Activated naive CD8-positive, alpha-beta T cell treated with anti-CD3 and anti-CD28 coated beads, Interleukin-2, amount 50 U/mL, for 16 hours (primary cell): ENCODE data around the gene VAV2.

Experiments
- DNase-seq: peaks from one replicate; pipeline ENCODE4 v3.0.0-alpha.2; 2020; ENCODE audit warnings: low read depth, low spot score

Gene VAV2

DNA sequence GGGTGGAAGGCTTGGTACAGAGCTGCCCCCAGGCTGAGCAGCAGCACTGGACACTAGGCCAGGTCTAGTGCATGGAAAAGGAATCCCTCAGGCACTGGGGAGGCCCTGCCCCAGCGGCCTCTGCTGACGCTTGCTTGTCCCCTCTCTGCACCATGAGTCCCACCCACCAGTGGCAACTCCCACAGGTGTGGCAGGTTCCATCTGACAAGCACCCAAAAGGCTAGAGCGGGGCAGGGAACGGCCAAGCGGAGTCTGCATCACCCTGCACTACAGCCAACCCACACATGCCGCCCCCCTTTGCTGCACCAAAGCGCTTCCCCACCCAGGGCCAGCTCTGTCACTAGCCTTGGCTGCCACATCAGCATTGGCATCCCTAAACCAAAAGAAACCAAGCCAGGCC is 138.8 kb downstream of the VAV2 start:
- DNase-seq = no peak

DNA sequence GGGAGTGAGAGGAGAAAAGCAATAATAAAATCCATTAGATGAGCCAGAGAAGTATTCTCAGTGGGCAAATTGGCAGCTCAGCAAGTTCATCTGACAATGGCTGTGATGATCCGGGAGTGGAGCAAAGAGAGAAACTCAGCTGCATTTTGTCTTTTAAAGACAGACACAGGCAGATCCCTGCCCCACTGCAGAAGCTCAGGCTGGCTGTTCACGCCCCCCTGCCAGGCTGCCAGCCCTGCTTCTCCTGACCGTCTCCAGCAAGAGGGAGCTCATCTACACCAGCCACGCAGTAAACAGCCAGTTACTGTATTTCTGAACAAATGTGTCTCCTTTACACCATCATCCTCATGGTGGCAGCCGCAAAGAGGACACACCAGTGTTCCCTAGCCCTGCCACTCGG is 139.7 kb downstream of the VAV2 start:
- no peak for DNase-seq

DNA sequence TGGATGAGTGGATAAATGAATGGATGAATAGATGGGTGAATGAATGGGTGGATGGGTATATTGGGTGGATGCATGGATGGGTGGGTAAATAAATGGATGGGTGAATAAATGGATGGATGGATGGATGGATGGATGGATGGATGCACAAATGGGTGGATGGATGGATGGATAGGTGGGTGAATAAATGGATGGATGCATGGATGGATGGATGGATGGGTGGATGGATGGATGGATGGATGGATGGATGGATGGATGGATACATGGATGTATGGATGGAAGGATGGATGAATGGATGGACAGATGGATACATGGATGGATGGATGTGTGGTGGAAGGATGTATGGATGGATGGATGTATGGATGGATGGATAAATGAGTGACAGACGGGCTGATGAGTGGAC is 140.4 kb downstream of the VAV2 start:
- DNase-seq = no peak

DNA sequence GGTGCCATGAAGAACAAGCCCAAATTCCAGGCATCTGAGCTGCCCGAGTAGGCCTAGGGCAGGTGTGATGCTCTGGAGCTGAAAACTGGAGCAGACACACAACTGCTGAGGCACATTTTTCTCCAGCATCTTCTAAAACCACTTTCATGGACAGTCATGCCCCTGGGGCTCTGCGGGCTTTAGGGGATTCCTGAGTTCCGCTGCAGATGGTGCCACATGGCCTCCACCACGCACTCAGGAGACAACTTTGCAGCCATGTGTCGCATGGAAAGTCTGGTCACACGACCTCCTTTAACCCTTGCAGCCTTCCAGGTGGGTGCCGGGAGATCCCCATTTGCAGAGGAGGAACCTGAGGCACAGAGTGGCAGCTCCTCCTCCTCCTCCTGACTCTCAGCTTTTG is 141.2 kb downstream of the VAV2 start:
- no peak for DNase-seq

DNA sequence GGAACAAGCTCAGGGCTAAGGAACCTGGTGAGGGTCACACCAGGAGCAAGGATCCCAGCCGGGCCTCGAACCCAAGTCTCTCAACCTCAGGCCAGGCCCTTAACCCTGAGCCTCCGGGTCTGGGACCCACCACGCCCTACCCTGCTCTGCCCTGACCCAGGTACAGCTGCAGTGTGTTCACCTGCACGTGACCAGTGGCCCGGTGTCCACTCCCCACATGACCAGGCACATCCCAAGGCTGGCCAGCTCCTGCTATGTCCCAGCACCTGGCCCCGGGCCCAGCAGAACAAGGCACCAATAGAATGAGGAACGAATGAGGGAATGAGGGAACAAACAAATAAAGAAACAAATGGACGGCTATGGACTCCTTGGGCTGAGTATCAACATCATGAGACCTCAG is 142.0 kb downstream of the VAV2 start:
- DNase-seq = no peak

DNA sequence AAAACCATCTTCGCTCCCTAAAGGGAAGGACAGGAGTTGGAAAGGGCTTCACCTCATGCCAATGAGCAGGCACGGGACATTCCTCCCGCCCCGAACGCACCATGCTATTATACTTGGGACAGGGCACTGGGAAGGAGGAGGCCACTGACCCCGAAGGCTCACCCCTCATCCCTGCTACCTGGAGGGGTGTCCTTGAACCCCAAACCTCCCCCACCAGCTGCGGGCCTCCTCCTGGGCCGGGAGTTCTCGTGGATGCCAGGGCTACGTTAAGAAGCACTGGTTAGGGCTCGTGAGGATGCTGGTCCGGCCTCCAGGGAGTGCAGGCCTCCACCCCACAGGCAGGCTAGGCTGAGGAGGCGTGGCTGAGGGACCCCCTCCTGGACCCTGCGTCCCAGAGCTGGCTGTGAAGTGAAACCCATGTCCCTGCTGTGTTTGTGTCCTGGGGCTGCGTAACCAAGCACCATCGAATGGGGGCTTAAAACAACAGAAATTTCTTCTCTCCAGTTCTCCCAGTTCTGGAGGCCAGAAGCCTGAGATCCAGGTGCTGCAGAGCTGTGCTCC is 142.9 kb downstream of the VAV2 start:
- DNase-seq = no peak

DNA sequence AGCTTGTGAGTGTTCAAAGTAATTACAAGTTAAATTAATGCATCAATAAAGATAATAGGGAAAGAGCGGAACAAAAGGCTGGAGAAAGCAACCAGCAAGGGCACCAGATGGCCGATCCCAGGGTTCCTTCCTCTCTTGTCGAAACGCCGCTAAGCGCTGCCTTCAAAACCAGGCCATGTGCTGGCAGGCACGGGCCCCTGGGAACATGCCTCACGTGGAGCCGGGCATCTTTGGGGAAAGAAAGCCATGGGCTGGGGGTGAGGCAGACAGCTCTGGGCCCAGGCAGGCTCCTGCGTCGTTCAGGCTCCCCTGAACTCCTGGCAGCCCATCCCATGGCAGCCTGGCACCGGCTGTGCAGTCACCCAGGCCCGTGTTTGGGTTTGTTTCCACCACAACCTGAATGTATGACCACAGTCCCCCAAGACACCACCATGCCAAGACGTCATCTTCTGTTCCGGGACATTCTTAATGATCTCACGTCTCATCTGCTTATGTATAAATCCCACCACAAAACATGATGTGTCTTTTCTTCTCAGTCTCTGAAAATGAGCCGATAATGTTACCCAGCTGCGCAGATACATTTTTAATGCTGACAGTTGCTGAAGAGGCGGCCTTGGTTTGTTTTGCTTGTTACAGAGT is 143.5 kb downstream of the VAV2 start:
- DNase-seq = no peak

DNA sequence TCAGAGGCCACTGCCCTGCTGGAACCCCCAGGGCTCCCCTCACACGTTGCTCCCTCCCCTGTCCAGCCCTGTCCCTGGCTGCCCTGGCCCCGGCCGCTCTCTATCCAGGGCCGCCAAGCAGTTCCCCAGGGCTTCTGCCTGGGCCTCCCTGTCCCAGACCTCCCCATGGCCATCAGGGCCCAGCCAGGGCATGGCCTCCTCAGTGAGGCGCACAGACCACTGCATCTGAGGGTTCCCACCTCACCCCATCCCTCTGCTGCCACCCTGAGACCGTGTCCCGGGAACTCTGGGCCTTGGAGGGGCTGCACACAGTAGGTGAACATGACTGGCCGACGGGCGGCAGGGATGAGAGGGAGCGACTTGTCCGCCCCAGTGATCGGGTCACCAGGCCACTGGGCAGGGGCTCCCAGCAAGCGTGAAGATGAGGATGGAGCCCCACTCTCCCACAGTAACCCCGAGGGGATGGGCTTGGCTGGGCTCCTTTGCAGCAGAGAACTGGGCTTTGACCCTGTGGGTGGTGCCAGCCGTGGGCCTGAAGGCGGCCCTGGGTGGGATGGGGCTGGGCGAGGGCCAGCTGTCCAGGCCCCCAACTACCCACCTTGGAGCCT is 145.5 kb downstream of the VAV2 start:
- DNase-seq = no peak

DNA sequence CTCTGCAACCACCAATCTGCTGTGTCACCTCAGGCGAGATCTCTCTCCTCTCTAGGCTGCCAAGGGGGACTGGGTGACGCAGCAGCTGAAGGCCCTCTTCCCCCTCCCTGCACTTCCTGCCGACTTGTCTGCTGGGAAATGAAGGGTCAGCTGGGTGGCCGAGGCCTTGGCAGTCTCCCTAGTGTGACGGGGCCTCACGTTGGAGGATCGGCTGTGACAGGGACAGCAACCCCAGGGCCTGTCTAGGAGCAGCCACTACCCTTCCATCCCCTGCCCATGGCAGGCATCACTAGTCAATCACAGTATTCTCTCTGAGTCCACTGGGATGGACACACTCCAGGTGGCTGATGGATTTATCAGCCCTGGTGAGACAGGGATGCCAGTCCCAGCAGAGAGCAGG is 146.7 kb downstream of the VAV2 start:
- no peak for DNase-seq

DNA sequence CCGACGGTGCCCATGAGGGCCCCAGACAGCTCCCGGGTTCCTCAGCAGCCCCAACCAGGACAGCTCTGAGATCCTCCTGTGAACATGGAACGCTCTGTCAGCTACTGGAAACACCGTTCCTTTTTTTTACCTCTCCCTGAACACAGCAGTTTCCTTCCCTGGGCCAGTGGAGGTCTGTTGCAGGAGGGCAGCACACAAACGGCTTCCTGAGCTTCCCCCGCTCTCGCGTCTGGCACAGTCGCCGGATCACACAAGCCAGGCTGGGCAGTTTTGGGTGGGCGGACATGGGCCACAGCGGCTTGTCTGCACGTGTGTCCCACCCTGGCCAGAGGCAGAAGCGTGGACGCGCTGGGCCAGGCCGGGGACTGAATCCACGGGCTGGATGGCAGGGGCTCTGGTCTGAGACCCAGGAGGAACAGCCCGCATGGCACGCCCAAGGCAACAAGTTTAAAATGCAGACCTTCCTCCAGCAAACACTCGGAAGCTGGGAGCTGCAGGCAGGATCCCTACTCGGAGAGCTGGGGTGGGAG is 147.2 kb downstream of the VAV2 start:
- no peak for DNase-seq

DNA sequence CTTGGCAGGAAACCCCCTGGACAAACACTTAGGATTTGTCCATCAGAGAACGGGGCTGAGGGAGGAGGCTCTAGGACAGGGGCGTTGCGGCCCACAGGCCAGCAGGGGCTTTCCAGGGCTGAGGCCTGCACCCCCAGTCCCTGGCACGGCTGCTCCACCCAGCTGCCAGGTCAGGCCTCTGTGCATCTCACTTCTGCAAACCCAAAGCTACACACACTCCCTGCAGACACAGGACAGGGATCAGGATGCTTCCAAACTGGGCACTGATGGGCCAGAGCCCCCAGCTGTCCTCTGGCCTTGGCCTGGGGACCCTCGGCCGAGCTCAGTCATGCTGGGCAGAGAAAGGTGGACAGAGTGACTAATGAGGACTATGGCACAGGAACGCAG is 147.7 kb downstream of the VAV2 start:
- DNase-seq = no peak

DNA sequence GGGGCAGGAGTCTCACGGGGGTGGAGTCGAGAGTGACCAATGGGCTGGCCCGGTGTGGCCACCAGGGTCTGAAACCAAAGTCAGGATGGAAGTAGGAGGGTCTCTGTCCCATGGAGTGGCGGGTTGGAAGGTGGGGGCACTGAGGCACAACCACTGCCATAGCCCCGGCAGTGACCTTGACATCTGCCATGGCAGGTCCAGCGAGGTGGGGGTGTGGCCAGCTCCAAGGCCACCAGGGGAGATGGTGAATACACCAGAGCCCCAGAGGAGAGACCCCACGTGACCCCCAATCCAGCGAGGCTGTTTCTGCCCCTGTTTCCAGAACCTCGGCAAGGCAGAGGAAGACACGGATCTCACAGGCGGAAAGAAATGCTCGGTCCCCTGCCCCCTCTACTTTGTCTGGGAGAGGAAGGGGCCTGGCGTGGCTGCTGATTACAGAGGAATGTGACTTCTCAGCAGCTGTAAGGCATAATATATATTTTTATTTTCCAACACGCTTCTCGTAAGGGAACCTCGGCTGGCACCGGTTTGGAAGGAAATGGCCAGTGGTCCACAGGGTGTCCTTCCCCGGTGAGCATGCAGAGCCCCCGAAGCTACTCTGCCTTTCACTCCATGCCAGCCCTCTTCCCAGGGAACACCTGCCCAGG is 148.2 kb downstream of the VAV2 start:
- no peak for DNase-seq

DNA sequence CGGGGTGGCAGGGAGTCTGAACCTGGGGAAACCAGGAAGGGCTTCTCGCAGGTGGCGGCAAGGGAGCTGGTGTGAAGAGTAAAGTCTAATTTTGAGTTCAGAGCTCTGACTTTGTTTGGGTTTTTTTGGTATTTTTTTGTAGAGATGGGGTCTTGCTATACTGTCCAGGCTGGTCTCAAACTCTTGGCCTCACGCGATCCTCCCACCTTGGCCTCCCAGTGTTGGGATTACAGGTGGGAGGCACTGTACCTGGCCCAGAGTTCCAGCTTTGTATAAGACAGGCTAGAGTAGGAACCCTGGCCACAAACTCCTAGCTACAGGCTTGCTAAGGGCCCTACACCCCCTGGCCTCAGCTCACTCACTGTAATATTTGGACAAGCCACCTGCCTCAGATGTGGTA is 148.9 kb downstream of the VAV2 start:
- no peak for DNase-seq

DNA sequence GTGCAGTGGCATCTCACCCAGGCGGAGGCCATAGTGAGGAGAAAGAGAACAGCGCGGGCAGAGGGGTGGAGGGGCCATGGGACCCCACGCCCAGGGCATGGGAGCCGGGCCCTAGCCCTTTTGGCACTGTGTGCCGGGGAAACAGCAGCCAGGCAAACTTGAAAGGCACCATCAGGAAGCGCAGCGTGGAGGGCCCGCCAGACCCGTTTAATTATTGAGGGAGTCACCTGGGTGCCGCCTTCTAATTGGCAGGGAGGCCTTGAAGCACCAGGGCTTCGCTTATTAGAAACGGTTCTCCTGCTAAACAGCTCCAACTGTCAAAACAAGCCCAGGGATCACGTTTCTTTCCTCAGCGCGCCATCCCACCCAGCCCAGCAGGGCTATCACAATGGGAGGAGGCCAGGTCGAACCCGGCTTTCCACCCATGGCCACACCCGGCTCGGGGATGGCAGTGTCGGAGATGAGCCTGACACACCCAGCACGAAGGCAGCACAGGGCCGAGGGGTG is 149.3 kb downstream of the VAV2 start:
- no peak for DNase-seq

DNA sequence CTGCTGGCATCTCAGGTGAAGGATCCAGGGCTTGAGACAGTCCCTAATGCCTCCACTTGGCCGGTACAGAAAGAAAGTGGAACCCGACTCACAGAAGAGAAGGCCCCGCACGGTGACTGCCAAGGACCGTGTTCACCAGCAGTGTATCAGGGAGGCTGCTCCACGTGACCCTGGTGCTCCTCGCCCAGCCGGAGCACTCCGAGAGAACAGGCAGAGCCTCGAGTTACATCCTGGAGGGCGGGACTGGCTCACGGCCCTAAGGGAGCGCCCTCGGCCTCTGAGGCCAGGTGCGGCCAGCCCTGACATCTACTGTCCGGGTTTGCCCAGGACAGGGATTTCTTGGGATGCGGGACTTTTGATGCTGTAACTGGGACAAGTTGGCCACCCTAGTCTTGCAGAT is 149.9 kb downstream of the VAV2 start:
- no peak for DNase-seq

DNA sequence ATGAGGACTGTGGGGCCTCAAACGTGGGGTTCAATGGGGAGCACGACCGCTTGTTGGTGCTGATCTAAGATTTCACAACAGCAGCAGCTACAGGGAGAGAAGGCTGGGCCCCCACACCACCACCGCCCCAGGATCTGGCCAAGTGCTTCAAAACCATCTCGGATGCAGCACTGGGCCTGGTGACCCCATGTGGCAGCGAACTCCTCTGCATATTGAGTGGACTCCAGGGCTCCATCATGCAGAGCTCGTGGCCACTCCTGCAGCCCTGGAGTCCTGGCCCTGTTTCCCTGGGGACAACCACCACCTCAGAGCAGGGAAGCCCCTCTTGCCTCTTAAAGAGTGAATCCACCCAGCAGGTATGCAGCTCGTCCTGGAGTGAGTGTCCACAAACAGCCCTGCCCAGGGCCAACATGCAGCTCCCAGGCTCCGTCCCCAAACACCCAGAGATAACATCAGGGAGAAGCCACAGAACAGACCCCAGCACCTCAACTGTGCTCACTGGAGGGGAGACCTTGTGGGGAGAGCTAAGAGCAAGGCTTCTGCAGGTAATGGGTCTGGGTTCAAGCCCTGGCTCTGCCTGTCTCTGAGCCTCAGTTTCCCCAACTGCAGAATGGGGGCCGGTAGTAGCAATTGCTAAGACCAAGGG is 150.8 kb downstream of the VAV2 start:
- DNase-seq = no peak

DNA sequence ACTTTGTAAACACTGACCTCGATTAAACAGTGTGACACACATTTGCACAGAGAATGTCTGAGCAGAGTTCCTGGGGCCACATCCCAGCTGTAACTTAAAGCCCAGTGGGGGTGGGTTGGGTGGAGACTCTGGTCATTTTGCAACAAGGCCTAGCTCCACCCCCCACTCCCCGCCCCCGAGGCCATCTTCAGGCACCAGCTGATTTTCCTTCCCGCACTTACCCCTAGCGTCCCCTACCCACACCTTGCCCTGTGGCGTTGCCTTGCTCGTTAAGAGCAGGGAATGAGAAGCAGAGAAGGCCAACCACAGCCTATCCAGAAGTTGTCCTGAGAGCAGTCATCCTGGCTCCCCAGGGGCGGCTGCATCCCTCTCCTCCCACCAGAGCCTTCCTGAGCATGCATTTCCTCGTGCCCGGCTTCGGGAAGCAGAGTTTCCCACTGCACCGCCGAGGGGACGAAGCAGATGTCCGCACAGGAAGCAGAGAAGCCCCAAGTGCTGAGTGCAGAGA is 152.2 kb downstream of the VAV2 start:
- DNase-seq = no peak

DNA sequence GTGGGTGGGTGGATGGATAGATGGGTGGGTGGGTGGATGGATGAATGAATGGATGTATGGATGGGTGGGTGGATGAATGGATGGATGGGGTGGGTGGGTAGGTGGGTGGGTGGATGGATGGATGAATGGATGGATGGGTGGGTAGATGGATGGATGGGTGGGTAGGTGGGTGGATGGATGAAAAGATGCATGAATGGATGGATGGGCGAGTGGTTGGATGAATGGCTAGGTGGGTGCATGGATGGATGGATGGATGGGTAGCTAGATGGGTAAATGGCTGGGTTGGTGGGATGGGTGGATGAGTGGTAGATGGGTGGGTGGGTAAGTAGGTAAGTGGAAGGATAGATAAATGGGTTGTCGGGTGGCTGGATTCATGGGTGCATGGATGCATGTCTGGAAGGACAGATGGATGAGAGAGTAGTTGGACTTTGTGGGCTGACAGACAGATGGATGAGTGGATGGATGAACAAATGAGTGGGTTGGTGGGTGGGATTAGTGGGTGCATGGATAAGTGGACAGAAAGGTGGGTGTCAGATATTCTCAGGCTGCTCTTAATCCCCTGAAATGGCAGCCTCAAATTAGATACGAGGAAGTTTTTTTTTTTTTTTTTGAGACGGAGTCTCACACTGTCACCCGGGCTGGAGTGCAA is 153.1 kb downstream of the VAV2 start:
- DNase-seq = no peak

DNA sequence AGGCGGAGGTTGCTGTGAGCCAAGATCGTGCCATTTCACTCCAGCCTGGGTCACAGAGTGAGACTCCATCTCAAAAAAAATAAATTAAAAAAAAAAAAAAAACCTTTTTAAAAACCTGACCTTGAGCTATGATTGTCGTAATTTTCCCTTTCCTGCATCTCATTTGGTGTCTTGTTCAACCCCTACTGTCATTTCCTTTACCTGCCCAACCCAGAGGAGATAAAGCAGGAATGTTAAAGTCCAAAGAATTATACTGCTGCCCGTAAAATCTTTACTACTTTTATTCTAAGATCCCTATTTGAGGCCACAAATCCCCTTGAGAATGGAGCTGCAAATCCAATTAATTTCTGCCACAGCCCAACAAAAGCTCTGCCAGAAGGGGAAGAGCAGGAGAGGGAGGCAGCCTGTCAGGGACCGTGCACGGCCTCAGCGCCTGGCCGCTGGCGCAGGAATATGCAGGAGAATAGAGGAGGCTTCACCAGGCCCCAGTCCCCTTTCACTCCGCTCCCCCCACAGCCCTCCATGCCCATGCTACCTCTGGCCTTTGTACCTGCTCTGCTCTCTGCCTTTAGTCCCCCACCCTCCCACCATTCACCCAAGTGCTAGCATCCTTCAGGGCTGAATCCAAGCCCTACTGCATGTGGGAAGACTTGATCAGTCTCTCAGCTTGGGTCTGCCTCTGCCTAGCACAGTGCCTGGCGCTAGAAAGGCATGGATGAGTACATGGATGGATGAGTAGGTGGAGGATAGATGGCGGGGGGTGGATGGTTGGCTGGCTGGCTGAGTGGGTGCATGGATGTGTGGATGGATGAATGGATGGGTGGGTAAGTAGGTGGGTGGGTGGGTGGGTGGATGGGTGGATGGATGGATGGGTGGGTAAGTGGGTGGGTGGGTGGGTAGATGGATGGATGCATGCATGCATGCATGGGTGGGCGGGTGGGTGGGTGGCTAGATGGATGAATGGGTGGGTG is 154.2 kb downstream of the VAV2 start:
- DNase-seq = no peak

DNA sequence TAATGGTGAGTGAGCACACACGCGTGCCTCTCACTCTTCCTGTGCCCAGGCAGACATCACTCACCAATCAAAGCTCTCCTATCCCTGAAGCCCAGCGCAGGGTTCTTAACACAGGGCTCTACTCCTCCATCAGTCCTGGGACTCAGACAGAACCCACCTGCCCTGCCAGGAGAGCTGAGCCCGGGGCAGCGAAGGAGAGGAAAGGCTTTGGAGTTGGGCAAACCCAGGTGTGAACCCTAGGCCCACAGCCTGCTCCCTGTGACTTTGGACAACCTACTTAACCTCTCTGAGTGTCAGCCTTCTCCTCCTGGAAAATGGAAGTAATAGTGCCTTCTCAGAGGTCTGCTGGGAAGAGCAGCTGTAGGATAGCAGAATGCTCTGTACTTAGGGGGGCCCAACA is 155.3 kb downstream of the VAV2 start:
- no peak for DNase-seq
